Ishikawa (cell line): ENCODE measurements around the gene SFRP2.

Experiments used
- CREB1 ChIP-seq: IDR thresholded peaks from 2 replicates; pipeline ENCODE4 v1.6.1; 2012; ENCODE audit warnings: low read depth
- EGR1 ChIP-seq: IDR thresholded peaks from 2 replicates; pipeline ENCODE4 v1.6.1; 2012
- EP300 ChIP-seq: IDR thresholded peaks from 2 replicates; pipeline ENCODE4 v1.6.1; 2012; ENCODE audit warnings: borderline replicate concordance
- NFIC ChIP-seq: IDR thresholded peaks from 2 replicates; pipeline ENCODE4 v1.6.1; 2012
- RAD21 ChIP-seq: IDR thresholded peaks from 2 replicates; pipeline ENCODE4 v1.6.1; 2012; ENCODE audit warnings: low read depth
- TEAD4 ChIP-seq: IDR thresholded peaks from 2 replicates; pipeline ENCODE4 v1.6.1; 2012
- USF1 ChIP-seq: IDR thresholded peaks from 2 replicates; pipeline ENCODE4 v1.6.1; 2012
- YY1 ChIP-seq: IDR thresholded peaks from 2 replicates; pipeline ENCODE4 v1.6.1; 2012; ENCODE audit warnings: low read depth
- ZBTB7A ChIP-seq: IDR thresholded peaks from 2 replicates; pipeline ENCODE4 v1.6.1; 2012; ENCODE audit warnings: low read depth
- TF ChIP-seq, protein P1 (sequence below): IDR thresholded peaks from 2 replicates; pipeline ENCODE4 v1.6.1; 2012
- TF ChIP-seq, protein P2 (sequence below): IDR thresholded peaks from 2 replicates; pipeline ENCODE4 v1.6.1; 2012; ENCODE audit warnings: low read depth, mild to moderate bottlenecking

- TF ChIP-seq CREB1 (no peak), USF1 (no peak), NFIC (no peak), EGR1 (no peak), EP300 (no peak), YY1 (no peak), TEAD4 (no peak), ZBTB7A (no peak), RAD21 (no peak)
- TF ChIP-seq, protein P1, sequence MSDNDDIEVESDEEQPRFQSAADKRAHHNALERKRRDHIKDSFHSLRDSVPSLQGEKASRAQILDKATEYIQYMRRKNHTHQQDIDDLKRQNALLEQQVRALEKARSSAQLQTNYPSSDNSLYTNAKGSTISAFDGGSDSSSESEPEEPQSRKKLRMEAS = no peak
- TF ChIP-seq, protein P2, sequence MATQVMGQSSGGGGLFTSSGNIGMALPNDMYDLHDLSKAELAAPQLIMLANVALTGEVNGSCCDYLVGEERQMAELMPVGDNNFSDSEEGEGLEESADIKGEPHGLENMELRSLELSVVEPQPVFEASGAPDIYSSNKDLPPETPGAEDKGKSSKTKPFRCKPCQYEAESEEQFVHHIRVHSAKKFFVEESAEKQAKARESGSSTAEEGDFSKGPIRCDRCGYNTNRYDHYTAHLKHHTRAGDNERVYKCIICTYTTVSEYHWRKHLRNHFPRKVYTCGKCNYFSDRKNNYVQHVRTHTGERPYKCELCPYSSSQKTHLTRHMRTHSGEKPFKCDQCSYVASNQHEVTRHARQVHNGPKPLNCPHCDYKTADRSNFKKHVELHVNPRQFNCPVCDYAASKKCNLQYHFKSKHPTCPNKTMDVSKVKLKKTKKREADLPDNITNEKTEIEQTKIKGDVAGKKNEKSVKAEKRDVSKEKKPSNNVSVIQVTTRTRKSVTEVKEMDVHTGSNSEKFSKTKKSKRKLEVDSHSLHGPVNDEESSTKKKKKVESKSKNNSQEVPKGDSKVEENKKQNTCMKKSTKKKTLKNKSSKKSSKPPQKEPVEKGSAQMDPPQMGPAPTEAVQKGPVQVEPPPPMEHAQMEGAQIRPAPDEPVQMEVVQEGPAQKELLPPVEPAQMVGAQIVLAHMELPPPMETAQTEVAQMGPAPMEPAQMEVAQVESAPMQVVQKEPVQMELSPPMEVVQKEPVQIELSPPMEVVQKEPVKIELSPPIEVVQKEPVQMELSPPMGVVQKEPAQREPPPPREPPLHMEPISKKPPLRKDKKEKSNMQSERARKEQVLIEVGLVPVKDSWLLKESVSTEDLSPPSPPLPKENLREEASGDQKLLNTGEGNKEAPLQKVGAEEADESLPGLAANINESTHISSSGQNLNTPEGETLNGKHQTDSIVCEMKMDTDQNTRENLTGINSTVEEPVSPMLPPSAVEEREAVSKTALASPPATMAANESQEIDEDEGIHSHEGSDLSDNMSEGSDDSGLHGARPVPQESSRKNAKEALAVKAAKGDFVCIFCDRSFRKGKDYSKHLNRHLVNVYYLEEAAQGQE = no peak
These were observed 20.4 kb upstream of the SFRP2 start for GRCh38 chr4:153809307-153809706.
